Right atrium auricular region (tissue), 2 donors: ENCODE results near the gene MCC. TPM values are rescaled to one million over a fixed set of nuclear protein-coding genes. Genes with fewer than 3 reads are reported as not detected.

Experiments
- DNase-seq: peaks from one replicate; pipeline ENCODE4 v3.0.0-alpha.2; 2019; ENCODE audit warnings: low spot score
- H3K27ac ChIP-seq, 2 donors: fragments of 200-600 bp; sonication (generic); 1 replicate in 1 of 2; 2 replicates in 1 of 2; pipeline ENCODE4 v1.5.1; 2016 to 2019
- H3K27me3 ChIP-seq, 2 donors: fragments of 200-600 bp; sonication (generic); one replicate each; pipeline versions ENCODE4 v1.5.1 to v1.6.0; 2017 to 2019
- H3K36me3 ChIP-seq: fragments of 200-600 bp; sonication (generic); one replicate; pipeline ENCODE4 v1.5.1; 2016
- H3K4me1 ChIP-seq, 2 donors: fragments of 200-600 bp; sonication (generic); one replicate each; pipeline versions ENCODE4 v1.5.1 to v1.6.0; 2017 to 2019
- H3K4me3 ChIP-seq, 2 donors: fragments of 200-600 bp; sonication (generic); 1 replicate in 1 of 2; 2 replicates in 1 of 2; pipeline ENCODE4 v1.5.1; 2017 to 2019; ENCODE audit warnings: mild to moderate bottlenecking in 1 of 2, moderate library complexity in 1 of 2
- H3K9me3 ChIP-seq, 2 donors: fragments of 200-600 bp; sonication (generic); one replicate each; pipeline ENCODE4 v1.5.1; 2019
- CTCF ChIP-seq, 2 donors: fragments of 200-600 bp; sonication (generic); IDR thresholded peaks; one replicate each; pipeline ENCODE4 v1.5.1; 2019; ENCODE audit warnings: antibody characterized with exemption in 2 of 2
- total RNA-seq, 2 donors: library from RNA; depleted of rRNA; stranded (reverse); fragments of >200 nt; gene quantifications; one replicate each; pipeline ENCODE4 v1.1.0, GENCODE V29; 2016

The MCC gene
- total RNA-seq, 2 donors from 2014 or later = 28.8 to 31.7 TPM

DNA sequence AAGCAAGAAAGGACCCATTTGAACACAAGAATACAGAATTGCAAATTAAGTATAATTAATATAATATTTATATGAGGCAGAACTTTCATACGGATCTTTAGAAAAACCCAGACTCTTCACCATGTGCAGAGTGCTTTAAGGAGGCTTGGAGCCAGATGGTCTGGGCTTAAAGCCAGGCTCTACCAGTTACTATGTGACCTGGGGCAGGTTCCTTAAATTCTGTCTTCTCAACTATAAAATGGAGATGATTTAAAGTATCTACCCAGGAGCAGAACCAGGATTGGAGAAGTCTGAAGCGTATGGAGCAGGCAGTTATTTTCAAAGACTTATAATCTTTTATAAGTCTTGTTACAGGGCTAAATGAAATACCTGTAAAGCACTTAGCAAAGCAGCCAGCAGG, 255.6 kb downstream of the MCC start:
- no peak for TF ChIP-seq CTCF (IDR thresholded peaks at IDR 0.05)
- no peak overlapping the region for H3K4me3 ChIP-seq
- H3K27ac ChIP-seq = peak overlapping the region in 1 of 2 donors; percentile 28
- no peak for DNase-seq
- H3K4me1 ChIP-seq = peaks cover 0 to 55% of the 10 kb centered on the region in 2 donors
- no peaks in the 10 kb centered on the region for H3K27me3 ChIP-seq
- no peaks in the 10 kb centered on the region for H3K9me3 ChIP-seq
- H3K36me3 ChIP-seq = no peaks in the 10 kb centered on the region

DNA sequence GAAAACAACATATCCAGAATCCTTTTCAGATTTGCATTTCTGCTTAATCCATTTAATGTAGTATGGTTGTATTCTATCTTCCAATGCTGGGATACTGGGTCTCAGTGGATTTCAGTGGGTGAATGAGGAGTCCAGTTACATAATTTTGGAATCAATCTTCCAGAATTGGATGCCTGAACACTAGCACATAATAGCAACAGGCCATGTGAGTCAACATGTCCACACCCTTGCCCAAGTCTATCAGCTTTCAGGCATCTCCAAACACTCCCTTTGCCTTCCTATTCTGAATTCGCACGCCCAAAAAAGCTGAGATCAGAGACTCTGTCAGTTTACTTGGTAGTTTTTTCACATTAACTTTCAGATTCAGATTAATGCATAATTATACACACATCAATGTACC, 256.0 kb downstream of the MCC start:
- Histone ChIP-seq H3K27me3 (no peaks in the 10 kb centered on the region), H3K4me1 (peaks cover 0 to 51% of the 10 kb centered on the region in 2 donors), H3K9me3 (no peaks in the 10 kb centered on the region), H3K4me3 (no peak overlapping the region), H3K36me3 (no peaks in the 10 kb centered on the region), H3K27ac (peak overlapping the region in 1 of 2 donors; percentile 28)
- TF ChIP-seq CTCF (IDR thresholded peaks at IDR 0.05) = no peak
- DNase-seq = no peak

GRCh38 chr5:113231653-113232000, 256.6 kb downstream of the MCC start:
- Histone ChIP-seq H3K9me3 (no peaks in the 10 kb centered on the region), H3K4me3 (no peak overlapping the region), H3K27ac (peak overlapping the region in 1 of 2 donors; percentile 28), H3K4me1 (peaks cover 0 to 51% of the 10 kb centered on the region in 2 donors), H3K36me3 (no peaks in the 10 kb centered on the region), H3K27me3 (no peaks in the 10 kb centered on the region)
- no peak for TF ChIP-seq CTCF (IDR thresholded peaks at IDR 0.05)
- no peak for DNase-seq

DNA sequence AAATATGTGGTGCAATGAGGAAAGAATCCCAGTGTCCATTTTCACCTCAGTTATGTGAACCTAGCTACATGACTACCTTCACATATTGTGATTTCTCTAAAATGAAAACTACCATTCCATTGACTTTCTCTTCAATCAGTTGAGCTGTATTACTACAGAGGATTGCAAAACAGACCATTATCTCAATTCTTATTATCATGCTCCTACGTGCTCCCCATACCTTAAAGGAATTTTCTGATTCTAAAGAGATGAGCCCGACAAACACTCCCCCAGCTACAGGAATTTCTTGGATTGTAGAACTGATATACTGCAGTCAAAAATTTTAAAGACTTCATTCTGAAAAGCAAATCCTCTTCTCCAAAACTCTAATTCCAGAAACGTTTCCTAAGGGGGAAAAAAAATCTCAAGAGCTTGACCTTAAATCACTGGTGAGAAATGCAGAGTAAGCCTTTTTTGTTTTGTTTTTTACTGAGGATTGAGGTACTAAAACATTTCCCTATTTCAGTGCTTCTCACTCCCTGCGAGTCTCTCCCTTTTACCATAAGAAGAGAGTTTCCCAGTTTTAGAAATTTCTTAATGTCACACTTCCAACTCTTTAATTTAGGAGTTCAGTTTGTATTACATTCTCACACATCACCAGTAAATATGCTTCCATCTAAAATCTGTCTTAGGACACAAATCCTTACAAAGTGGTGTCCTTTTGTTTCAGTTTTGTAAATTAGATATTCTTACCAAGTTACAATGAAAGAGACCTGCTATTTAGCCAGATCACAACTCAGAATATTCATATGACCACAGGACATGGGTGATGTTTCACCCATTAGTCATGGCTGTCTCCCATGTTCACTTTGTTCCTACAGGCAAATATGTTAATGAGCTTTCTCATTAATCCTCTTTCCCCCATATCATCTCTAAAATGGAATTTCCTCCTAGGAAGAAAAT, 257.3 kb downstream of the MCC start:
- DNase-seq = no peak
- TF ChIP-seq CTCF (IDR thresholded peaks at IDR 0.05) = no peak
- Histone ChIP-seq H3K27me3 (no peaks in the 10 kb centered on the region), H3K27ac (no peak overlapping the region), H3K4me3 (no peak overlapping the region), H3K36me3 (no peaks in the 10 kb centered on the region), H3K4me1 (peaks cover 0 to 56% of the 10 kb centered on the region in 2 donors), H3K9me3 (no peaks in the 10 kb centered on the region)

- Histone ChIP-seq H3K9me3 (no peaks in the 10 kb centered on the region), H3K4me1 (peaks cover 0 to 52% of the 10 kb centered on the region in 2 donors), H3K27me3 (no peaks in the 10 kb centered on the region), H3K27ac (no peak overlapping the region), H3K36me3 (no peaks in the 10 kb centered on the region), H3K4me3 (no peak overlapping the region)
- no peak for DNase-seq
- no peak for TF ChIP-seq CTCF (IDR thresholded peaks at IDR 0.05)
Measured at GRCh38 chr5:113227798-113228197, 260.5 kb downstream of the MCC start.
